Endodermal cell (in vitro differentiated cells): Measurements from ENCODE around the gene ODF2L. TPM values are rescaled to one million over a fixed set of nuclear protein-coding genes. Genes with fewer than 3 reads are reported as not detected.

Source experiments
- DNase-seq: peaks from one replicate; pipeline ENCODE4 v3.0.0-alpha.2; 2017
- H3K27ac ChIP-seq: 2 replicates; pipeline ENCODE4 v1.5.1; 2013; ENCODE audit warnings: mild to moderate bottlenecking, low read depth, low read length, moderate library complexity
- H3K27me3 ChIP-seq: 2 replicates; pipeline ENCODE4 v1.6.1; 2013; ENCODE audit warnings: mild to moderate bottlenecking, low read length, moderate library complexity; ENCODE audit not compliant: insufficient read depth, control insufficient read depth, poor library complexity, severe bottlenecking
- H3K36me3 ChIP-seq: 2 replicates; pipeline ENCODE4 v1.7.0; 2013; ENCODE audit warnings: mild to moderate bottlenecking, low read length, moderate library complexity; ENCODE audit not compliant: control insufficient read depth, insufficient read depth
- H3K4me1 ChIP-seq: one replicate; pipeline ENCODE4 v1.7.0; 2013; ENCODE audit warnings: low read length; ENCODE audit not compliant: control insufficient read depth, insufficient read depth
- H3K4me3 ChIP-seq: 2 replicates; pipeline ENCODE4 v1.5.1; 2013; ENCODE audit warnings: mild to moderate bottlenecking, low read length, moderate library complexity
- H3K9ac ChIP-seq: 2 replicates; pipeline ENCODE4 v1.6.1; 2013; ENCODE audit warnings: mild to moderate bottlenecking, low read length, moderate library complexity; ENCODE audit not compliant: poor library complexity, severe bottlenecking; ENCODE audit errors: extremely low read depth
- H3K9me3 ChIP-seq: 2 replicates; pipeline ENCODE4 v1.6.1; 2013; ENCODE audit warnings: mild to moderate bottlenecking, low read length, moderate library complexity; ENCODE audit not compliant: control insufficient read depth
- H3K27ac Mint-ChIP-seq: 2 replicates; pipeline ENCODE4 v1.8.0; 2020; ENCODE audit warnings: mixed read lengths
- H3K27me3 Mint-ChIP-seq: 2 replicates; pipeline ENCODE4 v1.8.0; 2021; ENCODE audit warnings: mild to moderate bottlenecking, mixed read lengths; ENCODE audit not compliant: insufficient read depth
- H3K36me3 Mint-ChIP-seq: 2 replicates; pipeline ENCODE4 v1.8.0; 2020; ENCODE audit warnings: low read depth, mixed read lengths
- H3K4me1 Mint-ChIP-seq: 2 replicates; pipeline ENCODE4 v1.8.0; 2020; ENCODE audit warnings: mixed read lengths
- H3K4me3 Mint-ChIP-seq: 2 replicates; pipeline ENCODE4 v1.8.0; 2020; ENCODE audit warnings: mild to moderate bottlenecking, moderate library complexity, mixed read lengths
- H3K9me3 Mint-ChIP-seq: 2 replicates; pipeline ENCODE4 v1.8.0; 2020; ENCODE audit warnings: mild to moderate bottlenecking, mixed read lengths
- CTCF ChIP-seq: fragments of 200-600 bp; sonication (generic); conservative IDR thresholded peaks from 2 replicates; pipeline ENCODE4 v1.5.0; 2021; ENCODE audit warnings: antibody characterized with exemption, mild to moderate bottlenecking
- WGBS, 2 experiments: methylation state at CpG; one replicate each; pipeline versions ENCODE4 v1.1.5 to v1.1.7; 2013; ENCODE audit warnings: missing lambda C conversion rate in 2 of 2, mixed read lengths in 1 of 2; ENCODE audit not compliant: insufficient coverage in 1 of 2, insufficient read length in 1 of 2; 5-methylcytosine and 5-hydroxymethylcytosine counted together
- long read RNA-seq, 4 experiments: library from polyadenylated mRNA in 2 of 4; library from RNA in 1 of 4; library from capped mRNA in 1 of 4; stranded (forward) in 3 of 4; unstranded in 1 of 4; transcript quantifications; one replicate each; pipeline ENCODE4 v2.0.0, GENCODE V29; 2020 to 2021; ENCODE audit warnings: inconsistent platforms in 1 of 4
- polyA plus RNA-seq, 2 experiments: library from polyadenylated mRNA; stranded (reverse); fragments of 50-300 nt; gene quantifications; one replicate each; pipeline ENCODE4 v1.2.3, GENCODE V29; 2013
- total RNA-seq, 2 donors: library from RNA; stranded (reverse); fragmentation: NEBNext Ultra II Directional in 1 of 2; extraction: Animal tissue kit (Norgen Biotek cat#: 25700) in 1 of 2; gene quantifications; 2 replicates in 1 of 2; 3 replicates in 1 of 2; pipeline ENCODE4 v1.2.1, GENCODE V29; 2021

Gene ODF2L
- 10 to 100 TPM; 77.6 to 84.1 TPM for total RNA-seq
- polyA plus RNA-seq (2013, experiment 1 of 2), result 42.8 TPM
- 54.8 TPM for polyA plus RNA-seq (2013, experiment 2 of 2)
- long read RNA-seq, experiment 1, partial matches to known transcripts, result 5 of 26 reads
- long read RNA-seq, experiment 1, other reads (novel, unspliced or antisense), result 17 of 26 reads
- long read RNA-seq, experiment 2, partial matches to known transcripts, result 6 of 63 reads
- long read RNA-seq, experiment 2, other reads (novel, unspliced or antisense), result 52 of 63 reads
- long read RNA-seq, experiment 3, transcript ODF2L-218 (11 exons, 1,422 nt), result major isoform, 6 of 102 reads
- long read RNA-seq, experiment 3, transcript ODF2L-213 (2 exons, 1,650 nt), result minor isoform, 5 of 102 reads
- long read RNA-seq, experiment 3, partial matches to known transcripts, result 65 of 102 reads
- long read RNA-seq, experiment 3, other reads (novel, unspliced or antisense), result 24 of 102 reads
- long read RNA-seq, experiment 4, transcript ODF2L-213 (2 exons, 1,650 nt), result major isoform, 14 of 67 reads
- long read RNA-seq, experiment 4, partial matches to known transcripts, result 27 of 67 reads
- long read RNA-seq, experiment 4, other reads (novel, unspliced or antisense), result 22 of 67 reads

GRCh38 chr1:86395751-86396497 lies at the start of gene ODF2L:
ODF2L (minus strand) TSS chr1:86396323; CDS start chr1:86387027, 9,296 bp downstream.
- Histone ChIP-seq H3K9ac (peak within 1 kb of the TSS; percentile 67), H3K27ac (peak within 1 kb of the TSS; percentile 87), H3K27me3 (peaks cover 11% of the 10 kb centered on the region), H3K4me3 (peak within 1 kb of the TSS; percentile 88), H3K4me1 (no peaks in the 10 kb centered on the region), H3K9me3 (no peaks in the 10 kb centered on the region), H3K36me3 (no peaks in the 10 kb centered on the region)
- H3K36me3 Mint-ChIP-seq, result peaks cover 32% of the 10 kb centered on the region
- DNase-seq, result peak; percentile 97
- no peak for TF ChIP-seq CTCF
- 0 to 1% methylated on average over 16 to 56 of the region's 56 CpGs for WGBS, 2 experiments
- H3K4me3 Mint-ChIP-seq, result peak within 1 kb of the TSS; percentile 87
- H3K27ac Mint-ChIP-seq, result peak within 1 kb of the TSS; percentile 99
- peaks cover 20% of the 10 kb centered on the region for H3K27me3 Mint-ChIP-seq
- peaks cover 4% of the 10 kb centered on the region for H3K9me3 Mint-ChIP-seq
- peaks cover 21% of the 10 kb centered on the region for H3K4me1 Mint-ChIP-seq

GRCh38 chr1:86445919-86446318 lies 49.8 kb upstream of the ODF2L start:
- Mint-ChIP-seq H3K27me3 (no peaks in the 10 kb centered on the region), H3K36me3 (no peaks in the 10 kb centered on the region), H3K4me3 (no peak overlapping the region), H3K27ac (no peak overlapping the region), H3K4me1 (no peaks in the 10 kb centered on the region), H3K9me3 (no peaks in the 10 kb centered on the region)
- Histone ChIP-seq H3K27ac (no peak overlapping the region), H3K36me3 (no peaks in the 10 kb centered on the region), H3K9ac (no peak overlapping the region), H3K4me1 (no peaks in the 10 kb centered on the region), H3K4me3 (no peak overlapping the region), H3K27me3 (no peaks in the 10 kb centered on the region), H3K9me3 (no peaks in the 10 kb centered on the region)
- TF ChIP-seq CTCF, result peak; percentile 16
- 96% methylated on average over 1 of the region's 1 CpG; no CpG with 5 or more reads in 1 of the 2 experiments for WGBS, 2 experiments
- DNase-seq, result no peak

GRCh38 chr1:86441997-86442396 lies 45.9 kb upstream of the ODF2L start:
- DNase-seq, result no peak
- no peak overlapping the region for H3K4me3 Mint-ChIP-seq
- H3K4me3 ChIP-seq, result no peak overlapping the region
- no peak overlapping the region for H3K9ac ChIP-seq
- no peaks in the 10 kb centered on the region for H3K9me3 Mint-ChIP-seq
- H3K9me3 ChIP-seq, result no peaks in the 10 kb centered on the region
- WGBS, 2 experiments, result 88% methylated on average over 1 of the region's 1 CpG; no CpG with 5 or more reads in 1 of the 2 experiments
- no peaks in the 10 kb centered on the region for H3K4me1 Mint-ChIP-seq
- TF ChIP-seq CTCF, result no peak
- H3K27ac ChIP-seq, result no peak overlapping the region
- peaks cover 14% of the 10 kb centered on the region for H3K27me3 Mint-ChIP-seq
- no peaks in the 10 kb centered on the region for H3K36me3 ChIP-seq
- no peaks in the 10 kb centered on the region for H3K36me3 Mint-ChIP-seq
- H3K27ac Mint-ChIP-seq, result no peak overlapping the region
- peaks cover 22% of the 10 kb centered on the region for H3K27me3 ChIP-seq
- H3K4me1 ChIP-seq, result no peaks in the 10 kb centered on the region
